HG03095 (cell line): ENCODE data around the gene CCDC93.
A peak's percentile ranks its signal among the peaks of the same experiment; 100 is the strongest.
"Not testable (repeated sequence)": the region's sequence is repeated elsewhere in the genome, so short reads cannot be mapped to it uniquely, and the experiment has no call there.

ENCODE experiments used
- ATAC-seq: cut with Tn5 transposase; IDR thresholded peaks from one replicate; pipeline ENCODE4 v1.9.1; 2021; ENCODE audit warnings: moderate library complexity; ENCODE audit not compliant: unreplicated experiment

CCDC93 gene

GRCh38 chr2:118046634-118047210 is 32.9 kb upstream of the CCDC93 start:
- ATAC-seq = no peak

GRCh38 chr2:118045286-118045685 is 31.4 kb upstream of the CCDC93 start:
- ATAC-seq = no peak

GRCh38 chr2:118044854-118045253 is 31.0 kb upstream of the CCDC93 start:
- no peak for ATAC-seq

GRCh38 chr2:118044103-118044716 is 30.3 kb upstream of the CCDC93 start:
- ATAC-seq = no peak

- no peak for ATAC-seq
These were observed 27.0 kb upstream of the CCDC93 start for GRCh38 chr2:118040891-118041290.

GRCh38 chr2:118032169-118033013 is 18.5 kb upstream of the CCDC93 start:
- ATAC-seq = peak; percentile 88

- ATAC-seq = no peak
These were observed 17.7 kb upstream of the CCDC93 start for GRCh38 chr2:118031566-118031965.

- ATAC-seq = no peak
These were observed 15.2 kb upstream of the CCDC93 start for GRCh38 chr2:118029025-118029424.

- ATAC-seq = no peak
These were observed 7.5 kb upstream of the CCDC93 start for GRCh38 chr2:118021356-118021755.

- no peak for ATAC-seq
These were observed 6.0 kb upstream of the CCDC93 start for GRCh38 chr2:118019821-118020220.

- no peak for ATAC-seq
These were observed 3.0 kb upstream of the CCDC93 start for GRCh38 chr2:118016911-118017310.

- not testable (repeated sequence) for ATAC-seq
These were observed 1.9 kb upstream of the CCDC93 start for GRCh38 chr2:118015761-118016160.

- ATAC-seq = no peak
These were observed 588 bp upstream of the CCDC93 start for GRCh38 chr2:118014492-118014824.

GRCh38 chr2:118013221-118013723 is 598 bp downstream of the CCDC93 start:
- peak; percentile 32 for ATAC-seq

GRCh38 chr2:118012778-118013177 is 1.1 kb downstream of the CCDC93 start:
- no peak for ATAC-seq

GRCh38 chr2:118010473-118010872 is 3.4 kb downstream of the CCDC93 start:
- no peak for ATAC-seq

GRCh38 chr2:118006861-118007260 is 7.0 kb downstream of the CCDC93 start:
- ATAC-seq = no peak

GRCh38 chr2:118006326-118006725 is 7.5 kb downstream of the CCDC93 start:
- ATAC-seq = no peak

GRCh38 chr2:118003396-118003824 is 10.5 kb downstream of the CCDC93 start:
- peak; percentile 98 for ATAC-seq

GRCh38 chr2:118000041-118000440 is 13.8 kb downstream of the CCDC93 start:
- ATAC-seq = no peak

- ATAC-seq = no peak
These were observed 15.9 kb downstream of the CCDC93 start for GRCh38 chr2:117997872-117998454.

- no peak for ATAC-seq
These were observed 17.3 kb downstream of the CCDC93 start for GRCh38 chr2:117996525-117996924.
